HUES48 (cell line): Measurements from ENCODE around the gene KRTAP3-1.
"Not testable (repeated sequence)": the region's sequence is repeated elsewhere in the genome, so short reads cannot be mapped to it uniquely, and the experiment has no call there.

ENCODE experiments used
- H3K27ac ChIP-seq: one replicate; pipeline ENCODE4 v1.7.0; 2013; ENCODE audit warnings: low read depth, low read length, inconsistent platforms
- H3K27me3 ChIP-seq: 2 replicates; pipeline ENCODE4 v1.6.1; 2013; ENCODE audit warnings: mild to moderate bottlenecking, low read length; ENCODE audit not compliant: control insufficient read depth, insufficient read depth
- H3K36me3 ChIP-seq: 2 replicates; pipeline ENCODE4 v1.6.1; 2013; ENCODE audit warnings: low read length; ENCODE audit not compliant: control insufficient read depth, insufficient read depth
- H3K4me1 ChIP-seq: 2 replicates; pipeline ENCODE4 v1.6.1; 2013; ENCODE audit warnings: mild to moderate bottlenecking, low read length; ENCODE audit not compliant: control insufficient read depth, insufficient read depth
- H3K4me3 ChIP-seq: 2 replicates; pipeline ENCODE4 v1.5.1; 2013; ENCODE audit warnings: mild to moderate bottlenecking, low read depth, low read length
- H3K9ac ChIP-seq: 2 replicates; pipeline ENCODE4 v1.6.1; 2013; ENCODE audit warnings: mild to moderate bottlenecking, low read depth, low read length, moderate library complexity
- H3K9me3 ChIP-seq: 2 replicates; pipeline ENCODE4 v1.6.1; 2013; ENCODE audit warnings: low read length; ENCODE audit not compliant: control insufficient read depth, insufficient read depth

The KRTAP3-1 gene

GRCh38 chr17:41013606-41014005 is 4.7 kb upstream of the KRTAP3-1 start:
- Histone ChIP-seq H3K4me1 (peaks cover 14% of the 10 kb centered on the region), H3K9ac (no peak overlapping the region), H3K36me3 (no peaks in the 10 kb centered on the region), H3K27ac (no peak overlapping the region), H3K9me3 (no peaks in the 10 kb centered on the region), H3K4me3 (no peak overlapping the region), H3K27me3 (no peaks in the 10 kb centered on the region)

GRCh38 chr17:41013181-41013580 is 4.3 kb upstream of the KRTAP3-1 start:
- H3K9me3 ChIP-seq, result no peaks in the 10 kb centered on the region
- no peak overlapping the region for H3K9ac ChIP-seq
- H3K4me3 ChIP-seq, result no peak overlapping the region
- H3K27me3 ChIP-seq, result no peaks in the 10 kb centered on the region
- peaks cover 16% of the 10 kb centered on the region for H3K4me1 ChIP-seq
- H3K27ac ChIP-seq, result no peak overlapping the region
- H3K36me3 ChIP-seq, result no peaks in the 10 kb centered on the region

- no peaks in the 10 kb centered on the region for H3K27me3 ChIP-seq
- no peaks in the 10 kb centered on the region for H3K9me3 ChIP-seq
- peaks cover 16% of the 10 kb centered on the region for H3K4me1 ChIP-seq
- no peaks in the 10 kb centered on the region for H3K36me3 ChIP-seq
- no peak overlapping the region for H3K27ac ChIP-seq
- no peak overlapping the region for H3K9ac ChIP-seq
- H3K4me3 ChIP-seq, result no peak overlapping the region
Observed at GRCh38 chr17:41012326-41013120, 3.6 kb upstream of the KRTAP3-1 start.

GRCh38 chr17:41010441-41010840 is 1.5 kb upstream of the KRTAP3-1 start:
- no peaks in the 10 kb centered on the region for H3K27me3 ChIP-seq
- no peak overlapping the region for H3K9ac ChIP-seq
- peaks cover 16% of the 10 kb centered on the region for H3K4me1 ChIP-seq
- no peak overlapping the region for H3K4me3 ChIP-seq
- no peaks in the 10 kb centered on the region for H3K36me3 ChIP-seq
- H3K9me3 ChIP-seq, result no peaks in the 10 kb centered on the region
- H3K27ac ChIP-seq, result no peak overlapping the region

- Histone ChIP-seq H3K36me3 (no peaks in the 10 kb centered on the region), H3K27me3 (no peaks in the 10 kb centered on the region), H3K9ac (no peak overlapping the region), H3K9me3 (no peaks in the 10 kb centered on the region), H3K4me3 (no peak overlapping the region), H3K4me1 (peaks cover 16% of the 10 kb centered on the region), H3K27ac (no peak overlapping the region)
Observed at GRCh38 chr17:41009936-41010335, 1.0 kb upstream of the KRTAP3-1 start.

- no peak overlapping the region for H3K9ac ChIP-seq
- H3K4me3 ChIP-seq, result no peak overlapping the region
- H3K9me3 ChIP-seq, result no peaks in the 10 kb centered on the region
- H3K27ac ChIP-seq, result peak overlapping the region; percentile 16
- no peaks in the 10 kb centered on the region for H3K36me3 ChIP-seq
- H3K4me1 ChIP-seq, result peaks cover 16% of the 10 kb centered on the region
- no peaks in the 10 kb centered on the region for H3K27me3 ChIP-seq
Observed at GRCh38 chr17:41009301-41009760, 403 bp upstream of the KRTAP3-1 start.

- no peak overlapping the region for H3K27ac ChIP-seq
- H3K9me3 ChIP-seq, result no peaks in the 10 kb centered on the region
- H3K4me1 ChIP-seq, result peaks cover 14% of the 10 kb centered on the region
- H3K36me3 ChIP-seq, result no peaks in the 10 kb centered on the region
- no peak overlapping the region for H3K4me3 ChIP-seq
- H3K27me3 ChIP-seq, result no peaks in the 10 kb centered on the region
- H3K9ac ChIP-seq, result no peak overlapping the region
Observed at GRCh38 chr17:41004397-41004796, 4.5 kb downstream of the KRTAP3-1 start.

GRCh38 chr17:41003926-41004325 is 5.0 kb downstream of the KRTAP3-1 start:
- no peaks in the 10 kb centered on the region for H3K9me3 ChIP-seq
- H3K27ac ChIP-seq, result no peak overlapping the region
- H3K4me3 ChIP-seq, result no peak overlapping the region
- H3K4me1 ChIP-seq, result peaks cover 9% of the 10 kb centered on the region; the same call in 1 of the 2 replicates
- no peaks in the 10 kb centered on the region for H3K36me3 ChIP-seq
- H3K9ac ChIP-seq, result no peak overlapping the region
- no peaks in the 10 kb centered on the region for H3K27me3 ChIP-seq

GRCh38 chr17:41002814-41003213 is 6.1 kb downstream of the KRTAP3-1 start:
- Histone ChIP-seq H3K4me3 (no peak overlapping the region), H3K27ac (no peak overlapping the region), H3K36me3 (no peaks in the 10 kb centered on the region), H3K27me3 (no peaks in the 10 kb centered on the region), H3K9ac (no peak overlapping the region), H3K4me1 (peaks cover 4% of the 10 kb centered on the region; the same call in 1 of the 2 replicates), H3K9me3 (no peaks in the 10 kb centered on the region)

GRCh38 chr17:41001795-41002194 is 7.1 kb downstream of the KRTAP3-1 start:
- Histone ChIP-seq H3K9ac (no peak overlapping the region), H3K27me3 (no peaks in the 10 kb centered on the region), H3K9me3 (no peaks in the 10 kb centered on the region), H3K36me3 (no peaks in the 10 kb centered on the region), H3K4me3 (no peak overlapping the region), H3K27ac (no peak overlapping the region), H3K4me1 (peaks cover 4% of the 10 kb centered on the region; the same call in 1 of the 2 replicates)

GRCh38 chr17:40999563-40999962 is 9.4 kb downstream of the KRTAP3-1 start, which contains the start of gene KRTAP3-2:
Gene KRTAP3-2 (minus strand): TSS chr17:40999906. CDS start chr17:40999853, 53 bp downstream.
- H3K9ac ChIP-seq, H3K9me3 ChIP-seq, H3K36me3 ChIP-seq, H3K4me3 ChIP-seq, H3K4me1 ChIP-seq, H3K27ac ChIP-seq, H3K27me3 ChIP-seq: not testable (repeated sequence)
